K562 (cell line): ENCODE results near the gene SORCS1. TPM values are rescaled to one million over a fixed set of nuclear protein-coding genes. Genes with fewer than 3 reads are reported as not detected.

Experiments
- ATAC-seq: fragments of 200-7000 bp; cut with Tn5 transposase; 3 replicates; pipeline ENCODE4 v1.9.1; 2020; ENCODE audit warnings: moderate library complexity
- BruUV-seq: library from RNA; stranded (reverse); fragments of 400-500 nt; replicated peaks from 2 replicates; lab custom pipeline; 2021; lab: Mats Ljungman, UMichigan
- CTCF ChIA-PET: fragments of 300-600 bp; formaldehyde crosslinking; extraction: SDS; loops from one replicate; lab custom pipeline; 2021; ENCODE audit warnings: low intra/inter-chr PET ratio; lab: Yijun Ruan, JAX
- POLR2A ChIA-PET: fragments of 300-600, 350-650 bp; sonication (Branson Sonifier 250); formaldehyde crosslinking; extraction: SDS; loops from one replicate; lab custom pipeline; 2021; ENCODE audit warnings: antibody characterized with exemption, inconsistent platforms; lab: Yijun Ruan, JAX
- DNase-seq, 4 experiments: peaks; one replicate each; pipeline versions ENCODE4 v3.0.0 to v3.0.0-alpha.2; 2011 to 2018; ENCODE audit warnings: low spot score in 3 of 4, mixed read lengths in 3 of 4; ENCODE audit errors: extremely low read depth in 1 of 4
- FAIRE-seq: peaks from 2 replicates; lab custom pipeline; 2011; peaks lifted over from hg19 to GRCh38; lab: Jason Lieb, UNC
- H2AFZ ChIP-seq: 2 replicates; pipeline ENCODE4 v1.6.0; 2011; ENCODE audit warnings: low read depth, low read length, control low read depth, inconsistent platforms
- H3K27ac ChIP-seq: fragments of 200-600 bp; 3 replicates; pipeline ENCODE4 v1.8.0; 2011; ENCODE audit warnings: low read depth, mild to moderate bottlenecking, control low read depth, inconsistent platforms, low read length, moderate library complexity, mixed read lengths; ENCODE audit errors: extremely low read depth
- H3K27me3 ChIP-seq, 2 experiments: fragments of 300-600 bp in 1 of 2; 2 replicates in 1 of 2; 3 replicates in 1 of 2; pipeline versions ENCODE4 v1.6.0 to v1.8.0; 2011; ENCODE audit warnings: inconsistent platforms in 2 of 2, low read length in 2 of 2, mild to moderate bottlenecking in 1 of 2, mixed read lengths in 1 of 2, moderate library complexity in 1 of 2; ENCODE audit not compliant: control insufficient read depth in 2 of 2, insufficient read depth in 2 of 2
- H3K36me3 ChIP-seq: fragments of 300-600 bp; 3 replicates; pipeline ENCODE4 v1.8.0; 2011; ENCODE audit warnings: mild to moderate bottlenecking, low read length, inconsistent platforms; ENCODE audit not compliant: control insufficient read depth, insufficient read depth
- H3K4me1 ChIP-seq, 2 experiments: fragments of 200-600 bp in 1 of 2; replicated peaks in 1 of 2; 2 replicates in 1 of 2; 3 replicates in 1 of 2; pipeline versions ENCODE4 v1.5.1 to v1.8.0; 2011; ENCODE audit warnings: inconsistent platforms in 2 of 2, low read length in 2 of 2, mild to moderate bottlenecking in 1 of 2, mixed read lengths in 1 of 2, moderate library complexity in 1 of 2; ENCODE audit not compliant: control insufficient read depth in 2 of 2, insufficient read depth in 2 of 2
- H3K4me2 ChIP-seq: 2 replicates; pipeline ENCODE4 v1.6.1; 2011; ENCODE audit warnings: low read length, control low read depth, inconsistent platforms, mixed read lengths; ENCODE audit not compliant: insufficient read depth
- H3K4me3 ChIP-seq: fragments of 200-600 bp; sonication (generic), shearing (Covaris generic); 2 replicates; pipeline ENCODE4 v1.5.1; 2016; ENCODE audit warnings: control low read depth, inconsistent platforms
- H3K79me2 ChIP-seq: fragments of 200-600 bp; 3 replicates; pipeline ENCODE4 v1.8.0; 2011; ENCODE audit warnings: low read length, inconsistent platforms; ENCODE audit not compliant: control insufficient read depth, insufficient read depth
- H3K9ac ChIP-seq, 2 experiments: 2 replicates each; pipeline versions ENCODE4 v1.6.0 to v1.6.1; 2011; ENCODE audit warnings: low read depth in 2 of 2, low read length in 2 of 2, control low read depth in 1 of 2, inconsistent platforms in 1 of 2, mild to moderate bottlenecking in 1 of 2, mixed read lengths in 1 of 2; ENCODE audit not compliant: insufficient read depth in 1 of 2
- H3K9me1 ChIP-seq: one replicate; pipeline ENCODE4 v1.6.0; 2011; ENCODE audit warnings: inconsistent platforms, mild to moderate bottlenecking, low read length, moderate library complexity; ENCODE audit not compliant: control insufficient read depth, insufficient read depth
- H3K9me3 ChIP-seq: replicated peaks from 2 replicates; pipeline ENCODE4 v1.5.1; 2011; ENCODE audit warnings: low read depth, low read length, inconsistent platforms; ENCODE audit not compliant: control insufficient read depth, insufficient read depth
- H4K20me1 ChIP-seq: replicated peaks from 2 replicates; pipeline ENCODE4 v1.6.1; 2011; ENCODE audit warnings: low read length, inconsistent platforms, mixed read lengths; ENCODE audit not compliant: control insufficient read depth, insufficient read depth
- ETV1 ChIP-seq: fragments of 450-650 bp; conservative IDR thresholded peaks from 2 replicates; pipeline ENCODE4 v1.6.1; 2016; ENCODE audit warnings: missing genetic modification characterization, control low read depth, low read depth, missing compliant biosample characterization
- HIVEP1 ChIP-seq: fragments of 250-450 bp; sonication (Bioruptor Pico); IDR thresholded peaks from 2 replicates; pipeline ENCODE4 v1.4.0; 2020; ENCODE audit warnings: mild to moderate bottlenecking
- HNRNPLL ChIP-seq: fragments of 200-400 bp; formaldehyde crosslinking; IDR thresholded peaks from 2 replicates; pipeline ENCODE4 v1.6.1; 2017; ENCODE audit warnings: low read length, low read depth, mild to moderate bottlenecking; ENCODE audit not compliant: poor library complexity, severe bottlenecking
- MITF ChIP-seq: IDR thresholded peaks from 2 replicates; pipeline ENCODE4 v1.6.1; 2014; ENCODE audit warnings: antibody characterized with exemption
- RBM22 ChIP-seq: fragments of 200-400 bp; formaldehyde crosslinking; IDR thresholded peaks from 2 replicates; pipeline ENCODE4 v1.6.1; 2018; ENCODE audit warnings: low read length, low read depth; ENCODE audit not compliant: poor library complexity, severe bottlenecking
- ZFP30 ChIP-seq: fragments of 250-450 bp; sonication (Bioruptor Pico); IDR thresholded peaks from 2 replicates; pipeline ENCODE4 v1.8.0; 2022; ENCODE audit warnings: moderate library complexity, mild to moderate bottlenecking, inconsistent platforms, borderline replicate concordance
- WGBS: fragments of 100-300 bp; shearing (Covaris generic); methylation state at CpG from one replicate; pipeline ENCODE4 v1.1.6; 2016; ENCODE audit warnings: low coverage, mixed read lengths; ENCODE audit not compliant: insufficient coverage; ENCODE audit errors: missing lambda C conversion rate; 5-methylcytosine and 5-hydroxymethylcytosine counted together
- in situ Hi-C: fragments of 300-500 bp; cut with MboI; formaldehyde crosslinking; loops from 4 replicates; pipeline ENCODE4 v1.15.0; 2018; ENCODE audit warnings: inconsistent platforms, mixed read lengths
- intact Hi-C: fragments of 100-400 bp; cut with micrococcal nuclease; formaldehyde crosslinking; loops from 2 replicates; pipeline ENCODE4 v1.14.2; 2022
- polyA plus RNA-seq, 8 experiments: library from polyadenylated mRNA; depleted of rRNA in 4 of 8; stranded (reverse) in 5 of 8; unstranded in 3 of 8; fragments of >200 nt; fragmentation: Nextera tagmentation in 2 of 8; fragmentation: Illumina TruSeq in 1 of 8; extraction: Ambion mirVana in 2 of 8; extraction: Trizol in 1 of 8; gene quantifications; 2 replicates each; pipeline versions ENCODE4 v1.2.1 to v1.2.3, GENCODE V29; 2011 to 2014; ENCODE audit warnings: inconsistent platforms in 1 of 8, missing spikeins in 1 of 8
- total RNA-seq, 7 experiments: library from RNA; depleted of rRNA in 6 of 7; stranded (reverse); fragments of >200 nt in 6 of 7; fragmentation: Illumina TruSeq in 2 of 7; extraction: Trizol in 2 of 7; gene quantifications; 2 replicates each; pipeline versions ENCODE4 v1.2.1 to v1.2.3, GENCODE V29; 2011 to 2021; ENCODE audit warnings: low replicate concordance in 1 of 7

SORCS1 gene
- total and polyA plus RNA-seq, 9 of the 15 experiments (the other 6 are each of a cell fraction or from before 2014, with no cell fraction given), result 1.5 to 3.9 (median 2.7) TPM

GRCh38 chr10:106910666-106911065 is 253.8 kb downstream of the SORCS1 start:
- 7% methylated on average over 4 of the region's 4 CpGs for WGBS
- H3K27ac ChIP-seq, result no peak overlapping the region
- H3K9me1 ChIP-seq, result no peaks in the 10 kb centered on the region
- in situ Hi-C loops, result no loop called here
- no peaks in the 10 kb centered on the region for H3K27me3 ChIP-seq
- H3K79me2 ChIP-seq, result no peaks in the 10 kb centered on the region
- intact Hi-C loops, result no loop called here
- BruUV-seq, result no TSS peak
- H3K4me3 ChIP-seq, result no peak overlapping the region
- H2AFZ ChIP-seq, result no peak overlapping the region
- CTCF ChIA-PET, result no interaction called here
- H3K9ac ChIP-seq, result no peak overlapping the region
- H3K9me3 ChIP-seq, result no peaks in the 10 kb centered on the region
- H3K4me1 ChIP-seq, result no peaks in the 10 kb centered on the region
- H3K4me2 ChIP-seq, result no peak overlapping the region
- ATAC-seq (no peak), DNase-seq (no peak), FAIRE-seq (no peak)
- POLR2A ChIA-PET, result no interaction called here
- no peak for TF ChIP-seq MITF
- no peak for TF ChIP-seq ETV1 (tag)
- TF ChIP-seq ZFP30 (CRISPR knock-in tag), result no peak
- no peak for TF ChIP-seq RBM22
- no peak for TF ChIP-seq HIVEP1
- no peak for TF ChIP-seq HNRNPLL
- H3K36me3 ChIP-seq, result no peaks in the 10 kb centered on the region
- H4K20me1 ChIP-seq, result no peaks in the 10 kb centered on the region
